ENCODE measurements around the gene AGBL3. TPM values are rescaled to one million over a fixed set of nuclear protein-coding genes. Genes with fewer than 3 reads are reported as not detected.

AGBL3 gene
- total RNA-seq, 4 donors from 2014 or later: 0.41 to 2.6 (median 1.1) TPM; not detected in 1

- H3K9me3 ChIP-seq: no peaks in the 10 kb centered on the region
- no peaks in the 10 kb centered on the region for H3K36me3 ChIP-seq
- no peak overlapping the region for H3K27ac ChIP-seq
- TF ChIP-seq CTCF (IDR thresholded peaks at IDR 0.05): no peak
- no peak for TF ChIP-seq POLR2AphosphoS5 (IDR thresholded peaks at IDR 0.05)
- TF ChIP-seq EP300 (IDR thresholded peaks at IDR 0.05; ENCODE audit: low read depth): no peak
- no peak for TF ChIP-seq POLR2A (IDR thresholded peaks at IDR 0.05)
- in situ Hi-C loops (cut with MboI; ENCODE audit: low pct_ligation_motif_present in 1 of 4, low pct_unique_long_range_greater_than_20kb in 1 of 4, low sequenced_read_pairs in 3 of 4) (no loop called here), intact Hi-C loops (cut with DNase I; ENCODE audit: low total_unique reads) (no loop called here)
- H3K4me1 ChIP-seq: no peaks in the 10 kb centered on the region
- DNase-seq: no peak
- H3K27me3 ChIP-seq: no peaks in the 10 kb centered on the region
- no peak overlapping the region for H3K4me3 ChIP-seq
Observed at GRCh38 chr7:135079068-135079467, 92.8 kb downstream of the AGBL3 start.

- Histone ChIP-seq H3K9me3 (peaks cover 0 to 8% of the 10 kb centered on the region in 2 donors), H3K4me1 (no peaks in the 10 kb centered on the region), H3K27me3 (no peaks in the 10 kb centered on the region), H3K27ac (no peak overlapping the region), H3K36me3 (no peaks in the 10 kb centered on the region), H3K4me3 (no peak overlapping the region)
- TF ChIP-seq POLR2AphosphoS5 (IDR thresholded peaks at IDR 0.05) (no peak), EP300 (IDR thresholded peaks at IDR 0.05; ENCODE audit: low read depth) (no peak), CTCF (IDR thresholded peaks at IDR 0.05) (no peak), POLR2A (IDR thresholded peaks at IDR 0.05) (no peak)
- intact Hi-C loops (cut with DNase I; ENCODE audit: low total_unique reads) (no loop called here), in situ Hi-C loops (cut with MboI; ENCODE audit: low pct_ligation_motif_present in 1 of 4, low pct_unique_long_range_greater_than_20kb in 1 of 4, low sequenced_read_pairs in 3 of 4) (no loop called here)
- 0% methylated on average over 1 of the region's 1 CpG for WGBS, 2 donors (ENCODE audit: low coverage in 1 of 2)
- DNase-seq: no peak
Observed at GRCh38 chr7:135083005-135083404, 96.7 kb downstream of the AGBL3 start.

GRCh38 chr7:135088566-135088965 is 102.3 kb downstream of the AGBL3 start:
- Histone ChIP-seq H3K4me3 (no peak overlapping the region), H3K9me3 (peaks cover 0 to 12% of the 10 kb centered on the region in 2 donors), H3K27ac (no peak overlapping the region), H3K27me3 (no peaks in the 10 kb centered on the region), H3K36me3 (no peaks in the 10 kb centered on the region), H3K4me1 (no peaks in the 10 kb centered on the region)
- TF ChIP-seq EP300 (IDR thresholded peaks at IDR 0.05; ENCODE audit: low read depth): no peak
- intact Hi-C loops (cut with DNase I; ENCODE audit: low total_unique reads): no loop called here
- WGBS, 2 donors (ENCODE audit: low coverage in 1 of 2): 86 to 89% methylated on average over 1 of the region's 1 CpG
- DNase-seq: no peak
- in situ Hi-C loops (cut with MboI; ENCODE audit: low pct_ligation_motif_present in 1 of 4, low pct_unique_long_range_greater_than_20kb in 1 of 4, low sequenced_read_pairs in 3 of 4): no loop called here

- Histone ChIP-seq H3K4me1 (no peaks in the 10 kb centered on the region), H3K27ac (no peak overlapping the region), H3K36me3 (no peaks in the 10 kb centered on the region), H3K4me3 (no peak overlapping the region), H3K27me3 (no peaks in the 10 kb centered on the region), H3K9me3 (peaks cover 0 to 8% of the 10 kb centered on the region in 2 donors)
- in situ Hi-C loops (cut with MboI; ENCODE audit: low pct_ligation_motif_present in 1 of 4, low pct_unique_long_range_greater_than_20kb in 1 of 4, low sequenced_read_pairs in 3 of 4) (no loop called here), intact Hi-C loops (cut with DNase I; ENCODE audit: low total_unique reads) (no loop called here)
- 97 to 100% methylated on average over 1 of the region's 1 CpG for WGBS, 2 donors (ENCODE audit: low coverage in 1 of 2)
- TF ChIP-seq CTCF (IDR thresholded peaks at IDR 0.05) (no peak), POLR2AphosphoS5 (IDR thresholded peaks at IDR 0.05) (no peak), EP300 (IDR thresholded peaks at IDR 0.05; ENCODE audit: low read depth) (no peak), POLR2A (IDR thresholded peaks at IDR 0.05) (no peak)
- DNase-seq: no peak
Observed at GRCh38 chr7:135091717-135092116, 105.4 kb downstream of the AGBL3 start.

GRCh38 chr7:135094472-135095237 is 108.3 kb downstream of the AGBL3 start:
- in situ Hi-C loops (cut with MboI; ENCODE audit: low pct_ligation_motif_present in 1 of 4, low pct_unique_long_range_greater_than_20kb in 1 of 4, low sequenced_read_pairs in 3 of 4) (no loop called here), intact Hi-C loops (cut with DNase I; ENCODE audit: low total_unique reads) (no loop called here)
- Histone ChIP-seq H3K27ac (no peak overlapping the region), H3K36me3 (no peaks in the 10 kb centered on the region), H3K27me3 (no peaks in the 10 kb centered on the region), H3K4me1 (no peaks in the 10 kb centered on the region), H3K4me3 (no peak overlapping the region), H3K9me3 (no peaks in the 10 kb centered on the region)
- no peak for DNase-seq
- TF ChIP-seq POLR2AphosphoS5 (IDR thresholded peaks at IDR 0.05) (no peak), POLR2A (IDR thresholded peaks at IDR 0.05) (no peak), CTCF (IDR thresholded peaks at IDR 0.05) (no peak), EP300 (IDR thresholded peaks at IDR 0.05; ENCODE audit: low read depth) (no peak)
- WGBS, 2 donors (ENCODE audit: low coverage in 1 of 2): 83 to 88% methylated on average over 2 of the region's 2 CpGs

Data from transverse colon (tissue), 4 donors.